MM.1S (cell line): Measurements from ENCODE around the gene MYH14.
"Not testable (repeated sequence)": the region's sequence is repeated elsewhere in the genome, so short reads cannot be mapped to it uniquely, and the experiment has no call there.

Source experiments
- DNase-seq: peaks from one replicate; pipeline ENCODE4 v3.0.0-alpha.2; 2015
- H2AFZ ChIP-seq: fragments of 300-600 bp; sonication (generic); 2 replicates; pipeline ENCODE4 v1.6.0; 2016; ENCODE audit warnings: antibody characterized with exemption, low read length
- H3F3A ChIP-seq: fragments of 300-600 bp; sonication (generic); 2 replicates; pipeline ENCODE4 v1.6.1; 2016; ENCODE audit warnings: mild to moderate bottlenecking, antibody characterized with exemption, low read length, moderate library complexity, mixed read lengths; ENCODE audit not compliant: insufficient read depth
- H3K27ac ChIP-seq: fragments of 300-600 bp; sonication (generic); 2 replicates; pipeline ENCODE4 v1.5.1; 2016; ENCODE audit warnings: mild to moderate bottlenecking, low read length
- H3K27me3 ChIP-seq: fragments of 300-600 bp; sonication (generic); replicated peaks from 2 replicates; pipeline ENCODE4 v1.6.0; 2016; ENCODE audit warnings: low read length; ENCODE audit not compliant: insufficient read depth
- H3K36me3 ChIP-seq: fragments of 300-600 bp; sonication (generic); replicated peaks from 2 replicates; pipeline ENCODE4 v1.6.1; 2016; ENCODE audit warnings: mild to moderate bottlenecking, low read length, mixed read lengths; ENCODE audit not compliant: insufficient read depth
- H3K4me1 ChIP-seq: fragments of 300-600 bp; sonication (generic); 2 replicates; pipeline ENCODE4 v1.6.1; 2016; ENCODE audit warnings: low read length, mixed read lengths
- H3K4me2 ChIP-seq: fragments of 300-600 bp; sonication (generic); 2 replicates; pipeline ENCODE4 v1.6.0; 2016; ENCODE audit warnings: low read depth, low read length
- H3K4me3 ChIP-seq: fragments of 300-600 bp; sonication (generic); 2 replicates; pipeline ENCODE4 v1.5.1; 2016; ENCODE audit warnings: low read length, mixed read lengths
- H3K79me2 ChIP-seq: fragments of 300-600 bp; sonication (generic); 2 replicates; pipeline ENCODE4 v1.6.1; 2016; ENCODE audit warnings: mixed run types, low read length, mixed read lengths
- H3K9ac ChIP-seq: fragments of 300-600 bp; sonication (generic); 2 replicates; pipeline ENCODE4 v1.6.1; 2016; ENCODE audit warnings: low read length, mixed read lengths
- H3K9me2 ChIP-seq: fragments of 300-600 bp; sonication (generic); replicated peaks from 2 replicates; pipeline ENCODE4 v1.6.1; 2016; ENCODE audit warnings: mild to moderate bottlenecking, low read length, mixed read lengths; ENCODE audit not compliant: insufficient read depth
- H3K9me3 ChIP-seq: fragments of 300-600 bp; sonication (generic); replicated peaks from 2 replicates; pipeline ENCODE4 v1.6.1; 2016; ENCODE audit warnings: mild to moderate bottlenecking, low read length, mixed read lengths; ENCODE audit not compliant: insufficient read depth
- H4K20me1 ChIP-seq: fragments of 300-600 bp; sonication (generic); 2 replicates; pipeline ENCODE4 v1.6.1; 2016; ENCODE audit warnings: mild to moderate bottlenecking, low read length, moderate library complexity, mixed read lengths; ENCODE audit not compliant: insufficient read depth
- EZH2 ChIP-seq: fragments of 300-600 bp; sonication (generic); optimal IDR thresholded peaks from 2 replicates; pipeline ENCODE3; 2017; ENCODE audit warnings: low read depth, mild to moderate bottlenecking, antibody characterized with exemption, low read length, mixed read lengths
- EZH2phosphoT487 ChIP-seq: fragments of 300-600 bp; sonication (generic); IDR thresholded peaks from 2 replicates; pipeline ENCODE4 v1.6.1; 2018; ENCODE audit warnings: antibody characterized with exemption, low read length
- TF ChIP-seq, protein P1 (sequence below): fragments of 300-600 bp; sonication (generic); IDR thresholded peaks from 2 replicates; pipeline ENCODE4 v1.5.1; 2016; ENCODE audit warnings: antibody characterized with exemption, low read length, mixed read lengths

MYH14 gene

DNA sequence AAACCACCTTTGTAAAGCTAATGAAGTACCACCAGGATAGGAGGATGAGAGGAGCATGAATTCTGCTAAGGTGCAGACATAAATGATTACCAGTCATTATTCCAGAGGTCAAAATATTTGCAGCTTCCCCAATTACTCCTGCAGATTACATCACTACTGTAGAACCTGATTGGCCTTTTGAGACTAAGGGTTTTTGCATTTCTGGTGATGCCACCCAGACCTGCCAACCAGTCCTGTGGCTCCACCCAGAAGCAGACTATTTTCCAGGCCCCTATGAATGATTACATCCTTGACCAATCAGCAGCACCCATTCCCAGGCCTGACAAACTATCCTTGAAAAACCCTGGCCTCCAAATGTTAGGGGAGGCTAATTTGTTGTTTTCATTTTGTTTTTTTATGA is 136.9 kb downstream of the MYH14 start:
- Histone ChIP-seq H3F3A (no peaks in the 10 kb centered on the region), H2AFZ (no peak overlapping the region), H3K4me3 (no peak overlapping the region), H3K9me2 (no peaks in the 10 kb centered on the region), H3K4me1 (no peaks in the 10 kb centered on the region), H3K27me3 (peaks cover 82% of the 10 kb centered on the region), H3K9ac (no peak overlapping the region), H3K9me3 (no peaks in the 10 kb centered on the region), H3K36me3 (no peaks in the 10 kb centered on the region), H4K20me1 (no peaks in the 10 kb centered on the region), H3K27ac (no peak overlapping the region), H3K79me2 (no peaks in the 10 kb centered on the region), H3K4me2 (no peak overlapping the region)
- no peak for DNase-seq
- TF ChIP-seq EZH2 (no peak), EZH2phosphoT487 (no peak)
- TF ChIP-seq, protein P1, sequence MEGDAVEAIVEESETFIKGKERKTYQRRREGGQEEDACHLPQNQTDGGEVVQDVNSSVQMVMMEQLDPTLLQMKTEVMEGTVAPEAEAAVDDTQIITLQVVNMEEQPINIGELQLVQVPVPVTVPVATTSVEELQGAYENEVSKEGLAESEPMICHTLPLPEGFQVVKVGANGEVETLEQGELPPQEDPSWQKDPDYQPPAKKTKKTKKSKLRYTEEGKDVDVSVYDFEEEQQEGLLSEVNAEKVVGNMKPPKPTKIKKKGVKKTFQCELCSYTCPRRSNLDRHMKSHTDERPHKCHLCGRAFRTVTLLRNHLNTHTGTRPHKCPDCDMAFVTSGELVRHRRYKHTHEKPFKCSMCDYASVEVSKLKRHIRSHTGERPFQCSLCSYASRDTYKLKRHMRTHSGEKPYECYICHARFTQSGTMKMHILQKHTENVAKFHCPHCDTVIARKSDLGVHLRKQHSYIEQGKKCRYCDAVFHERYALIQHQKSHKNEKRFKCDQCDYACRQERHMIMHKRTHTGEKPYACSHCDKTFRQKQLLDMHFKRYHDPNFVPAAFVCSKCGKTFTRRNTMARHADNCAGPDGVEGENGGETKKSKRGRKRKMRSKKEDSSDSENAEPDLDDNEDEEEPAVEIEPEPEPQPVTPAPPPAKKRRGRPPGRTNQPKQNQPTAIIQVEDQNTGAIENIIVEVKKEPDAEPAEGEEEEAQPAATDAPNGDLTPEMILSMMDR = no peak

DNA sequence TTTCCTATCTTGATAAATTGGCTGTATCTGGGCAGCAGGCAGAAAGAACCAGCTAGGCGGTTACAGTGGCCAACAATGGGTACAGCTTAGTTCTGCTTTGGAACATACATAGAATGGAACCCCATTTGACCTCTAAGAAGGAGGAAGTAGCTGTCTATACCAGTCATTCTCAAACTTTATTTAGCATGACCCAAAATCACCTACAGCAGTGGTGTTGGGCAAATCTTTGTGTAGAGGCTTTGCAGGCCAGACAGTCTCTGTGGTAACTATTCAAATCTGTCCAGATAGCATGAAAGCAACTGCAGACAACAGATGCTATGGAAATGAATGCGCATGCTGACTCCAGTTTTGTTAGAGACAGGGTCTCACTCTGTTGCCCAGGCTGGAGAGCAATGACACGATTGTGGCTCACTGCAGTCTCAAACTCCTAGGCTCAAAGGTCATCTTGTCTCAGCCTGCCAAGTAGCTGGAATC is 137.7 kb downstream of the MYH14 start:
- no peaks in the 10 kb centered on the region for H3K9me3 ChIP-seq
- H3K4me3 ChIP-seq = no peak overlapping the region
- H3K4me1 ChIP-seq = no peaks in the 10 kb centered on the region
- H2AFZ ChIP-seq = no peak overlapping the region
- H3K27me3 ChIP-seq = peaks cover 79% of the 10 kb centered on the region
- H3K27ac ChIP-seq = no peak overlapping the region
- no peaks in the 10 kb centered on the region for H3F3A ChIP-seq
- DNase-seq = no peak
- H3K36me3 ChIP-seq = no peaks in the 10 kb centered on the region
- no peak overlapping the region for H3K4me2 ChIP-seq
- TF ChIP-seq EZH2 (no peak), EZH2phosphoT487 (no peak)
- TF ChIP-seq, protein P1 = no peak
- H3K79me2 ChIP-seq = no peaks in the 10 kb centered on the region
- H3K9ac ChIP-seq = no peak overlapping the region
- no peaks in the 10 kb centered on the region for H4K20me1 ChIP-seq
- H3K9me2 ChIP-seq = no peaks in the 10 kb centered on the region

DNA sequence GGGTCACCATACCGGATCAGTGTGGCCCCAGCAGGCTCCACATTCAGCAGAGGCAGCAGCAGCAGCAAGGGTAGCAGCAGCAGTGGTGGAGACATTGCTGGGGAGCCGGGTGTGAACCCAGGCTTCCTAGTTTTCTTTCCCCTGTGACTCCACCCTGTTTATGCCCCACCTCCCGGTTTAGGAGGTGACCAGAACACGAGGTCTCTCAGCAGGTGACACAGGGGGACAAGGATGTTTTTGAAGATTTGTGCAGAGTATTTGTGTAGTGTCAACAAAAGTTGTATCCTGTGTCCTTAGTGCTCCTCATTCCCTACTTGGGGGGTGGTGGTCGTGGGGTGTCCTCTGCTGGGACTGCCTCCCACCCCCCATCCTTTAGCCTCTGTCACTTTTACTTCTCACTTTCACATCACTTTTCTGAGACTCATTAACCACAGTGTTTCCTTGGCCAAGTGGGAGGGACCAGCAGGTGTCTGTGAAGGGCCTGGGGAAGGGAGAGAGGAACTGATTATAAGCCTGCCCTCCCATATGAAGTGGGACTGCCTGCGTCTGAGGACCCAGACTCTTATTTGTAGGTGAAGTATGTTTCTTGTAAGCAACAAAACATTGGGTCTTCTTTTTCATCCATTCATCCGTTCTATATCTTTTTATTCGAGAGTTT is 141.4 kb downstream of the MYH14 start:
- Histone ChIP-seq H3K36me3 (no peaks in the 10 kb centered on the region), H3K27ac (no peak overlapping the region), H3F3A (no peaks in the 10 kb centered on the region), H3K9ac (no peak overlapping the region), H3K79me2 (no peaks in the 10 kb centered on the region), H2AFZ (no peak overlapping the region), H3K4me1 (no peaks in the 10 kb centered on the region), H3K27me3 (peaks cover 78% of the 10 kb centered on the region), H4K20me1 (no peaks in the 10 kb centered on the region), H3K4me2 (no peak overlapping the region), H3K9me3 (no peaks in the 10 kb centered on the region), H3K9me2 (no peaks in the 10 kb centered on the region), H3K4me3 (no peak overlapping the region)
- no peak for DNase-seq
- TF ChIP-seq, protein P1 = no peak
- TF ChIP-seq EZH2phosphoT487 (no peak), EZH2 (no peak)

DNA sequence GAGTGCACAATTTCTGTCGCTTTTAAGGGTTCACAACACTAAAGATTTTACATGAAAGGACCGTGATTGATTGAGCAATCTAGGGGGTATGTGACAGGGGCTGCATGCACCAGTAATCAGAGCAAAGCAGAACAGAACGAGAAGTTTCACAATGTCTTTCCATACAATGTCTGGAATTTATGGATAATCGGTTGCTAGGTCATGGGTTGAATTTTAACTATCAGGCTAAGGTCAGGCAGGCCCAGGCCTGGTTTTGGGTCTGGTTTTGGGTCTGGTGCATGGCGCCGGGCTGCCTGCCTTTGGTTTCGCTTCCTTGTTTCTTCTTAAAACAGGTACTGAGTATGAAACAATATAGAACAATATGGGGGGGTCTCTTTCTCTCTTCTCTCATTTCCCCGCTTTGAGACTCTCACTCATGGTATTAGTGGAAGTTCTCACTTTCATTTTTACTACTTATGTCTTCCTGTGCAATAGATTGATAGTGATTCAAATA is 143.7 kb downstream of the MYH14 start:
- not testable (repeated sequence) for H3K36me3 ChIP-seq, H3K79me2 ChIP-seq, H3K9me2 ChIP-seq, H4K20me1 ChIP-seq, H3K9me3 ChIP-seq, H3K9ac ChIP-seq, H3K4me3 ChIP-seq, H3K4me1 ChIP-seq, H3F3A ChIP-seq, H2AFZ ChIP-seq, H3K27ac ChIP-seq
- peak overlapping the region; percentile 34; the same call in 1 of the 2 replicates for H3K4me2 ChIP-seq
- peaks cover 87% of the 10 kb centered on the region for H3K27me3 ChIP-seq
- DNase-seq = peak; percentile 6
